Measurements from ENCODE around the gene RHEB.

The RHEB gene

GRCh38 chr7:151431768-151432311, 87.9 kb downstream of the RHEB start:
- no peak for DNase-seq (ENCODE audit: low spot score)

- DNase-seq (ENCODE audit: low spot score): no peak
Observed at GRCh38 chr7:151431281-151431767, 88.4 kb downstream of the RHEB start.

GRCh38 chr7:151430391-151431205, 89.1 kb downstream of the RHEB start:
- DNase-seq (ENCODE audit: low spot score): no peak

- DNase-seq (ENCODE audit: low spot score): no peak
Observed at GRCh38 chr7:151429560-151430331, 89.9 kb downstream of the RHEB start.

- DNase-seq (ENCODE audit: low spot score): no peak
Observed at GRCh38 chr7:151429237-151429559, 90.5 kb downstream of the RHEB start.

GRCh38 chr7:151428378-151429236, 91.1 kb downstream of the RHEB start:
- no peak for DNase-seq (ENCODE audit: low spot score)

GRCh38 chr7:151427705-151428377, 91.9 kb downstream of the RHEB start:
- no peak for DNase-seq (ENCODE audit: low spot score)

- no peak for DNase-seq (ENCODE audit: low spot score)
Observed at GRCh38 chr7:151426904-151427704, 92.6 kb downstream of the RHEB start.

- DNase-seq (ENCODE audit: low spot score): no peak
Observed at GRCh38 chr7:151426441-151426903, 93.2 kb downstream of the RHEB start.

- no peak for DNase-seq (ENCODE audit: low spot score)
Observed at GRCh38 chr7:151425670-151426440, 93.8 kb downstream of the RHEB start.

GRCh38 chr7:151424799-151425198, 94.9 kb downstream of the RHEB start:
- DNase-seq (ENCODE audit: low spot score): no peak

- no peak for DNase-seq (ENCODE audit: low spot score)
Observed at GRCh38 chr7:151423936-151424335, 95.8 kb downstream of the RHEB start.

GRCh38 chr7:151423226-151423625, 96.5 kb downstream of the RHEB start:
- no peak for DNase-seq (ENCODE audit: low spot score)

GRCh38 chr7:151422212-151422611, 97.5 kb downstream of the RHEB start:
- no peak for DNase-seq (ENCODE audit: low spot score)

GRCh38 chr7:151420144-151420543, 99.6 kb downstream of the RHEB start:
- DNase-seq (ENCODE audit: low spot score): no peak

- no peak for DNase-seq (ENCODE audit: low spot score)
Observed at GRCh38 chr7:151416941-151417315, 102.8 kb downstream of the RHEB start.

- DNase-seq (ENCODE audit: low spot score): no peak
Observed at GRCh38 chr7:151416112-151416940, 103.4 kb downstream of the RHEB start.
